HG03460 (cell line): ENCODE results near the gene AKT3.

Experiments
- ATAC-seq: cut with Tn5 transposase; IDR thresholded peaks from one replicate; pipeline ENCODE4 v1.9.1; 2021; ENCODE audit not compliant: unreplicated experiment

AKT3 gene

DNA sequence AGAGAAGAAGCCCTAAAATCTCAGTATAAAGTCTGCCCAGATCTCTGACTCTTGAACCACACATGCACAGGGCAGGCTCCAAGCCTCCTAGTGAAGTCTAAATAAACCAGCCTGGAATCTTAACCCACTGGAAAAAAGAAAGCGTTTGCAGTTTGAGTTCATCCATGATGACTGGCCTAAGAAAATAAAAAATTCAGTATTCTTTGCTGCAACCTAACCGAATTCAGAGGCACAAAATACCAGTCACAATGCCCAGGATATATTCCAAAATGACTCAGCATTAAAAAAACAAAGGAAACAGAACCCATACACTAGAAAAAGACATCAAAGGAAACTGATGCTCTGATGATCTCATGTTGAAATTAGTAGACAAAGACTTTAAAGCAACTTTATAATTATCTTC lies 325.0 kb downstream of the AKT3 start:
- no peak for ATAC-seq

DNA sequence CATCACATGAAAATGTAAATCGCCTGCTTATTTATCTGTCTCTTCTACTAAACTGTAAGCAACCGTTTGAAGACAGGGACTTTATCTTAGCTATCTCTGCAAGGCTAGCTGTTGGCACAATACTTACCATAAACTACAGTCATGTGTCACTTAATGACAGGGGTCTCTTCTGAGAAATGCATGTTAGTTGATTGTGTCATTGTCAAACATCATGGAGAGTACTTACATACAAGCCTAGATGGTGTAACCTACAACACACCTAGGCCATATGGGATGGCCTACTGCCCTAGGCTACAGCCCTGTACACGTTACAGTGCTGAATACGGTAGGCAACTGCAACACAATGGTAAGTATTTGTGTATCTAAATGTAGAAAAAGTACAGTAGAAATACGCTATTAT lies 326.3 kb downstream of the AKT3 start:
- ATAC-seq: no peak

DNA sequence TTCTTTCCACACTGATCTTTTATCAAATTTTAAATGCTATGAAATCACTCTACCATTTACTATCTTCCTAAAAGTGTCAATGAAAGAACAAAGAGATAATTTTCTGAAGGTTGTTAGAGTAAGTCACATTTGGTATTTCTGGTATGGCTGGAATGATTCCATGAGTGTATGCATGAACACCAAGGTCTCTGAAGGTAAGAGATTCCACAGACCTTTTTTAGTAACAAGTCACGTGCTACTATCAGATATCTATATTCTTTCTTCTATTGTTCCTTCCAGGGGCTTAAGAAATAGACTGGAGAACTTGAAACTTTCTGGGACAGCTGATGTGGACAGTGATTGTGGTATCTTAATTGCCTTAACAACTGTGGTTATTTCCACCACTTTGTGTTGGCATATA lies 329.2 kb downstream of the AKT3 start:
- ATAC-seq: no peak

DNA sequence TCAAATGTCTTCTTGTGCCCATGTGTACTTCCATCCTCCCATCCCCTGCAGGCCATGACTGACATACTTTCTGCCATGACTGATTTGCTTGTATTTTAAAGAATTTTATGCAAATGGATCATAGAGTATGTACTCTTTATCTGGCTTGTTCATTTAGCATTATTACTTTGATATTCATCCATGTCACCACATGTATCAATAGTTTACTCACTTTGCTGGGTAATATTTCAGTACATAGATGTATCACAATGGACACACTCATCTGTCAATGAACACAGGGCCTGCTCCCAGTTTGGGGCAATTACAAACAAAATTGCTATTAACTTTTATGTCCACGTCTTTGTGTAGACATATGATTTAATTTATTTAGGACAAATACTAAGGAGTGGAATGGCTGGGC lies 335.1 kb downstream of the AKT3 start:
- no peak for ATAC-seq

DNA sequence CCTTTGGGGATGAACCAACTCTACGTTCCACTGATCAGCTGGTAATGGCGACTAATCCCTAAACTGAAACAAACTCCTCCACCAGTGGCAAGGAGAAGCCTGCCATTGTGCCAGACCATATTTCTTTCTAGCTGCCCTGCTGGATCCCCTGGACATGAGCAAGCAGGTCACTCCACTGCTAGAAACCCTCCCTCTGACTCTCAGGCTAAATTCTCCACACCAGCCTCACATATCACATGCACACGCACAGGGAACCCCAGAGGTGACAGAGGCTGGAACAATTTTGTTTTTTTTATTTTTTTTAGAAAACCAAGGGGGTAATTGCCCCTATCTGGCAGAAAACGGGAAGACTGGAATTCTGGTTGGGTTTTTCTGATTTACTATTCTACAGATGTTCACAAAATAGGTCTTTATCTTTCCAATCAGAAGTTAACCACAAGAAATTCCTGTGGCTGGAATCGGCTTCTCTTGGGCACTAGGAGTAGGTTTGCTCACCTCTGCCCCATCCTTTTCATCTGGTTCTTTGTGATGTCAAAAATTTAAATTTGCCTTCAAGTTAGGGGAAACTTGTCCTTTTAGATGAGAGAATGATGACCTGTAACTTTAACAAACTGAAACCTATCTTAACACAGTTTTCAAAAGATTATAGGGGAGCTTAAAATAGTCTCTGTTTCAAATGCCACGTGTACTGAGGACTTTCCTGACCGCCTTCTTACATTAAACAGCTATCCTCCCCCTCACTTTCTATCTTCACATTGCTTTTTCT lies 336.1 kb downstream of the AKT3 start:
- ATAC-seq: no peak

DNA sequence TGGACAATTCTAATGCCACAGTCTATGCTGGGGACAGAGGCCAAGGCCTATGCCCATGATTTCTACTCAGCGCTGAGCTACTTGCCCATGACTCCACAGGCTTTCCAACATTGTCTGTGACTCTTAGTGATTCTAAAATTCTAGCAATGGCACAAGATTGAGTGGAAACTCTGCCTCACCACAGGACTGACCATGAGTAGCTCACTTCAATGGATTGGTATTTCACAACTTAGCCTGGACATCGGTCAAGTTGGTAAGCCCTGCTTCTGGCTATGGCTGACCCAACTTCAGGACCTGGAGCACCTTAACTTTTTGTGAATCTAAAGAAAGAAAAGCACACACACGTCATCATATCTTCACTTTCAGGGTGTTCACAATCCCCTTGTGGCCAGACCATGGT lies 339.1 kb downstream of the AKT3 start:
- ATAC-seq: no peak

DNA sequence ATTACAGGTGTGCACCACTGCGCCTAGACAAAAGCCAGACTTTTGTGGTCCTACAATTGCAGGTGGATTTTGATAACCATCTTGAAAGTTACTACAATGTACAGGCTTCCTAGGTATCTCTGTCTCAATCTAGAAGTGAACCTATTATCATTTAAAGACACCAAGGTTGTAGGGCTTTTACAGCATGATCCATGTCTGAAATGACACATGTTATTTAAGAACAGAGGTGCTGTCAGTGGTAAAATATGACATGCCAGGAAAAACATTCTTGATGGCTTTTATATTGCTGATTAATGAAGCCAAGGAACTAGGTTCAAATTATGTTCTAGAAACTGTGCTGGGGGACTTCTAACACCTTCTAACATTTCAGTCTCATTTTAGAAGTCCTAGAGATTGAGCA lies 341.1 kb downstream of the AKT3 start:
- no peak for ATAC-seq

DNA sequence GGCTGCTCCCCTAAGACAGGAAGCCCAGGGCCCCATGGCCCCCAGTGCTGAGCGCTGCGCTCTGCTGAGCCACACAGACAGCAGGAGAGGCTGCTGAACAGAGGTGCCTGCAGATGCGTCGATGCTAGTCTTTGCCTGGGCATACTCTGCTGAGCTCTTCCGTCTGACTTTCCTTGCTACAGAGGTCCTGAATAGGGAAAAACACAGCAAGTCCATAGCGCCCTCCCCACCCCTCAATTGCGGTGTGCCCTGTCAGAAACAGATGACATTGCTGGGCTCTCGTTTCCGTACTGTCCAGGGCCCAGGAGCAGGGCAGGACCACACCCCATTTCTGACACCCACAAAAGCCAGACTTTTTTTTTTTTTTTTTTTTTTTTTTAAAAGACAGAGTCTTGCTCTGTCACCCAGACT lies 341.7 kb downstream of the AKT3 start:
- peak; percentile 83 for ATAC-seq

DNA sequence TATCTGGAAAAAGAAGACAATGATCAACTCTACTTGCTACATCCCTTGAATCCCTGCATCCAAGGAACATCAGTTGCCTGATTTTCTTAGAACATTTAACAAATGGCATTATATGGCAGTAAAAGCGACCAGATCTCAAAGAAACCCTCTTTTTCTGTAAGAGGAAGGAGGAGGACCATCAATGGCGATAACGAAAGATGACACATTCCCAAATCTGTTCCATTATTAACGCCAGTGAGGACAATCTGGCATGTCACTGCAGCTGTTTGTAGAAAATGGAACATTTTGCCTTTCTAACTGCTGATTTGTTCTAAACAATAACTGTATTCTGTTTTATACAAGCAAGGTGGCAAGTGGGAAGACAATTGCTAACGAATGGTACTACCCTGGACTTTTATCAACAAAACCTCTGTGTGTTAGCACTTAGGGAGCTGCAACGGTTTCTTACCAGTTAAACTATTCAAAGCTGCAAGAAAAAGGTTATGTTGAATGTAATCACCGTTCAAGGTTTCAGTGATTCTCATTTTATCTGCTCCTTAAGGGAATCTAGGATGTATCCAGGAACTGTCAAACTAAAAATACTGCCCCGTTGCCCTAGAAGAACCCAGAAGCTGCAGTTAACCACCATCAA lies 342.3 kb downstream of the AKT3 start:
- no peak for ATAC-seq

DNA sequence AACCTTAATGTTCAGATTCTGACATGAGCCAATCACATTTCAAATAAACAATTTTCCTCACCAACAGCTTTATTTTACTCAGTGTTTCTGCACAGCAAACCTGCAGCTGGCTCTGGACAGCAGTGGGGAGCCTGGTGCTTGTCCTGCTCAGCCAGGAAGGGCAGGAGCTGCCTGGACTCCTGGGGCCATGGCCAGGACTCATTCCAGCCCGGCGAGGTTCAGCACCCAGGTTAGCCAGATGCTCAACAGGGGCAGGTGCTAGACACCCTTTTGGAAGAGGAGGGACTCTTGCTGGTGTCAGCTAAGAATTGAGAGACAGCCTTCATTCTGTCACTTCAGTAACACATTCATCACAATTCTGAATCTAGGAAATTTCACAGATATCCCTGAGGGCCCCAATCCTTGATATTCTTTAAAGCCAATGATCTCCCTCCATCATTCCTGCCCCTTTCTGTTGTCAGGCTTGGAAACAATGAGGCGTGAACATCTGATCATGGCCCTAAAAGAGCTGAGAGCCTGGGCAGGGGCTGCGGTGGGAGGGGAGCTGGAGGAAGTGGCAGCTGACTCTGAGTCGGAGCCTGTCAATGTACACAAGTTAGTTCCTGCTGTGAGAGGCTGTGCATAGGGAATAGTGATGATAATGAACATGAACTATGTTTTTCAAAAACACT lies 342.9 kb downstream of the AKT3 start:
- no peak for ATAC-seq

DNA sequence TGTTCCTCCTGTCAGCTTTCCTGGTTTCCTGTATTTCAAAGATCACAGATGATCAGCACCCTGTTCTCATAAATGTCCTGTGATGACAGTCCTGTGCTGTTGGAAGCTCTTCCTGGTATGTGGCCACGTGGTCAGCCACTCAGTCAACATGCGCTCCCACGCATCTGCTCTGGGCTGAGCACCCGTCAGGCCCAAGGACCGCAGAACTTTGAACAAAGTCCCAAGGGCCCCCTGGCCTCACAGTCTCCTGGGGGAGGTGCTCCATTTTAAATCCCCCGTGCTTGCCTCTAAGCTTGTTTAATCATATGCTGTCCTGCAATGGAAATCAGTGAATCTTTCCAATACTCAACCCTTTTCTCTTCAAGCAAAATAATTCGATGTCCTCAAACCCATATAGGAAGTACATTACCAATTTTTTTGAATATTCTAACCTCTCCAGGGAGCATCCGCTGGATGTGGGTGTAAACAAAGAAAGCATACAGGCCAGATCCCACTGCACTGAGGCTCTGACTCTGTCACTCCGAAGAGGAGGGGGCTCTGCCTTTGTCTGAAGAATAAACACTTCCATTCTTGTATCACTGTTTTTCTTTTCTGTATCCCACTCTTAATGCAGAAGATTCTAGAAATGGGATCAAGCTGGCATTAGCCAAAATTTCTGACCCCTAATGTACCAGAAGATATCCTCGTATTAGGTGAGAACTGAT lies 343.9 kb downstream of the AKT3 start:
- ATAC-seq: peak; percentile 48

DNA sequence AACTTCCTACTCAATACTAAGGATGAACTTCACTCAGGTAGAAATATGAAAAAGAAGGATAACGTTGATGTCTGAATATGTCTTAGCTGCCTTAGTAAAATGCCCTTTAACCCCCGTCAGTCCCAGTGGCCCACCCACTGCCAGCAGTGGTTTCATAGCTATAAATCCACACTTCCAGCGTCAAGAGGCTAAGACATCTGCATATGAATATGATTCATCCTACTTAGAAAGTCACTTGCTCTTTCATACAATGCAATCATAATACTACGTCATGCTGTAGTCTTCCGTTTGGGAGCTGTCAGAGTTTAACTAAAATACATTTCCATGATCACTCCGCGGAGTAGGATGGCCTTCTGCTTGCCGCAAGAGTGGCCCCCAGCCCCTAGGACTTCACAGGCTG lies 346.9 kb downstream of the AKT3 start:
- ATAC-seq: no peak

DNA sequence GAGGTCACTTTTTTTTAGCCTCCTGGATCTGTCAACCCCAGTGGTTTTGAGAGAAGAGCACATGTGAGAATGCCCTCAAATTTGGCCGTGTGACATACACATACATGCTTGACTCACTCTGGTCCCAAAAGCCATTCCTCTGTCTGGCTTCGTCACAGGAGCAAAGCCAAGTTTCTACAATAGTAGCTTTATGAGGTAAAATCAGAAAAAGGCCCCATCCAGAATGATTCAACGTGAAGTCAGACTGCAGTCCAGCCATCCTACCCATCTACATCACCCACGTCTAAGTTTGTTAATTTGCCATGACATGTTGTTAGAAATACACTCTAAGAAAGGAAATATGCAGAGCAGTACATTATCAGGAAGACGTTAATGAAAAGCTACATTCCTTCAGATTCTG lies 349.0 kb downstream of the AKT3 start:
- no peak for ATAC-seq

DNA sequence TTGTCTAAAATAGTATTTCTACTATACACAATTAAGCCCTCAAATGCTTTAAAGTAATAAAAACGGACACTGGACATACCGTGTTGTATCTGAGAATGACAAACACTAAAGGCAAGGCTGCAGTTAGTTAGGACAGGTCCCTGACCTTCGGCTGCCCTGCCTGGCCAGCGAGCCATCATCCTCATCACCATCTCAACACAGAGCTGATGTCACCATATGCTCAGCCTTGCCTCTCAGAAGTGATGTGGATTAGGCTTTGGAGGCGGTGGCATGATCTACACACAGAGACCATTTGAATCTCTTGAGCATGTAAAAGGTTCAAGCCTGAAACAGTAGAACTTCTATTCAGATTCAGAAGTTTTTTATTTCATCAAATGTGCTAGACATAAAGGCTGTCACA lies 349.5 kb downstream of the AKT3 start:
- ATAC-seq: no peak

DNA sequence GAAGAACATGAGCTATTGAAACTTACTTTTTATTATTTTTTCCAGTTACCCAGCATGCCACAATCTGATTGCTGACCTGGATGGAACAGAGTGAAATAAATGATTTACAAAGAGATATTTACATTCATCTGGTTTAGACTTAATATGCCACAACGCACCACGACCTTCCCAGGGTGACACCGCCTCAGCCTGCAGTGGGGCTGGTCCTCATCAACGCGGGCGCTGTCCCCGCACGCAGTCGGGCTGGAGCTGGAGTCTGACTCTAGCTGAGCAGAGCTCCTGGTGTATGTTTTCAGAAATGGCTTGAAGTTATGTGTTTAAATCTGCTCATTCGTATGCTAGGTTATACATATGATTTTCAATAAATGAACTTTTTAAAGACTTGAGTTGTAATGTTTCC lies 350.3 kb downstream of the AKT3 start:
- ATAC-seq: no peak

DNA sequence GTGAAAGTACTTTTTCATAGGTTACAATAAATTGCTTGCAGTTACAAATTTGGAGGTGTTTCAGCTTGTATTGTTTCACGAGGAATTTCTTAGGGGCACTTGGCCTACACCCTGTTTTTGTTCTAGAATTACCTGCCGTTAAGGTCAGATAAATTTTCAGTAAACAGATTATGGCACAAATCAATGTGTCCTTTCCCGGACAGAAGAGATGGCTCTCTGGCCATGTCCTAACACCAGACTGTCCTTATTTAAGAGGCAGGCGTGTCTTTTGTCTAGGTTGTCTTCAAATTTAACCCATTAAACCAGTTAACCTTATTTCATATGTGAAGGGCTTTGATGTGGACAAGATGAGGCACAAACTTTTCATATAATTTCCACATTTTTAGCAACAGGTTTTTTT lies 350.8 kb downstream of the AKT3 start:
- no peak for ATAC-seq

DNA sequence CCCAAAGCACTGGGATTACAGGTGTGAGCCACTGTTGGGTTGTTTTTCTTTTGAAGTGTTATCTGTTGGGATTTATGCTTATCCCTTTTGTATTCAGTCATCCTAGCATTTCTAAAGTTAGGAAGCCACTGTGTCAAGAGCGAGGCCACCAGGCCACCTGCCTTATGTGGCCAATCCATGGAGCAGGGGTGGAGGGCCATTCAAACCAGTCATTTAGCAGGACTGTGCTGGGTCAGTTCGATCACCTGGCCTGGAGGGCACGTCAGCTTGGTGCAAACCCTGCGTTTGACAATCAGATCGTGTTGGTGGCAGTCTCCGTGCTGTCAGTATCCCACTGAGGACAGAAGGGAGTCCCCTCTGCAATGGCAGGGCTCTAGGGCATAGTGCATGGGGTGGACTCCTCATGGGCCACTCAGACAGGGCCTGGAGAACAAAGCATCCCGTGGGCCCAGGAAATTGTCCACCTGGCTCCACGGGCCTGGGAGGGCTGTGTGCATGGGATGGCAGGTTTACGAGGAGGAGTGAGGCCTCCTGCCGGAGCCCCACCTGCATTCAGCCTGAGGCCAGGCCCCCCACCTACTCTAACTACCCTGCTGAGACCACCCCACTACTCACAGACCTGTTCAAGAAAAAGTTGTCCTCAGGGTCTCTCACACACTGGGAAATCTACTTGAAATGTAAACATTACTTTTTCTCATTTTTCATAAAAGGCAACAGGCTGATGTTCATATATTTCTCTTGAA lies 351.9 kb downstream of the AKT3 start:
- no peak for ATAC-seq

DNA sequence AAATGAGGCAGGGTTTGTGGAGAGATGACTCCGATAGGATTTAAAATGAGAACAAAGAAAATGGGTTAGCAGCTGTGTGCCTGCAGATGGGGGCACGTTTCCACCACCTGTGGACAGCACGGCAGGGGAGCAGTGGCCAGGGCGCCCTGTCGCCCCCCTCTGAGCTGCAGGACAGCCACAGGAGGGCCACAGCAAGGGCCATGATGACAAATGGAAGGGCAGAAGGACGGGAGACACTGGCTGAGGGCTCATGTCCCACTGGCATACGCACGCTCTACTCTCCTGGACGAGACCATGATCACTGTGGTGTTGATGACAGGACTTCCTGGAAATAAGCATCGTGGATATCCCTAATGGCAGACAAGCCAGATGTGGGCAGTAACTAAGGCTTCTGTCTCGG lies 353.2 kb downstream of the AKT3 start:
- no peak for ATAC-seq

DNA sequence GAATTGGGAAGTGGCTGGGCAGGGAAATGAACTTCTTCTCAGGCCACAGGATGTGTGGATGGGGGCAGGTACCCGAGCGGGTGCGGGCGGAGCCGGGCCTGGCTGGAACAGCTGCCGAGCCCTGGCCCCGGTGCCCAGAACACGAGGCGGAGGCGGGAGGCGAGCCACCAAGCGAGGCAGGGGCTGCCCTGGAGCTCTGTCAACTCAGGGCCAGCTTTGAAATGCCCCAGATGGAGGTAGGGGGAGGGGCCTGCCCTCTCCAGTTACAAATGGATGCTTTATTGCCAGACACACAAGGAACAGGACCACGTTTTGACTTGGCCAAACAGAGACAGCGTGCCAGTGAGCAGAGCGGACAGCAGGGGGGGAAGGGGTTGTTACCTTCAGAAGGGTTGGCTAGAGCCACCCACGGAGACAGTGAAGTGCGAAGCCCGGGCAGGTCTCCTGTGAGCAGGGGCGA lies 353.8 kb downstream of the AKT3 start:
- ATAC-seq: no peak

DNA sequence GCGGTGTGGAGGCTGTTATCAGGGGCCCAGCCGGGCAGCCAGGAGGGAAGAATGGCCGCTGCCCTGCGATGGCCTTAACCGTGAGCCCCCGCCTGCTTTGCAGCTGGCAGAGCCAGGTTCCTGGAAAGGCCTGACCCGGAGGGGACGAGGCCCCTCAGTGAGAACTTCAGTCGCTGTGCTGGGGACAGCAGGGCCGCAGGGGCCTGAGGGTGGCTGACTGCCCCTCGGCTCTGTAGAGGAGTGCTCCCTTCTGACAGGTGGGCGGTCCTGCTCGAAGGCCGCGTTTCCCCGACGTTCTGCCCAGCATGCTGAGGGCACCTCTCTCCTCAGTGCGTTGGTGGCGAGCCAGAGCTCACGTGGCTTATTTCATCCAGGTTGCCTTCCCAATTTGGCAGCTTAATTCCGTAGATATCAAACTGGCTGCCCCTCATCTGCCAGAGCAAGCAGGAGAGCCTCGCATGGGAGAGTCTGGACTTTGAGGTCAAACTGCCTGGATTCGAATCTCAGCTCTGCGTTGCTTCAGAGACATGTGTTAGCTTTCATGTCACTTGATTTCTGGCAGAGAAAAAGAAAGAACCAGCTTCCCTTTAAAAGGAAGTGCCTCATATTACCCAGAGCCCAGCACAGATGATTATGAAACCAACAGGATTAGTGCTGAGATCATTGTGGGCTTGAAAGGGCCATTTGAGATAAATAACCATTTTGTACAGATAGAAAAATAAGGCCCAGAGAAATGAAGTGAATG lies 354.4 kb downstream of the AKT3 start:
- no peak for ATAC-seq
